Activated T-cell treated with anti-CD3 and anti-CD28 coated beads for 4 hours (primary cell): Measurements from ENCODE around the gene OPA1.

Source experiments
- DNase-seq: peaks from one replicate; pipeline ENCODE4 v3.0.0-alpha.2; 2020

Gene OPA1, protein sequence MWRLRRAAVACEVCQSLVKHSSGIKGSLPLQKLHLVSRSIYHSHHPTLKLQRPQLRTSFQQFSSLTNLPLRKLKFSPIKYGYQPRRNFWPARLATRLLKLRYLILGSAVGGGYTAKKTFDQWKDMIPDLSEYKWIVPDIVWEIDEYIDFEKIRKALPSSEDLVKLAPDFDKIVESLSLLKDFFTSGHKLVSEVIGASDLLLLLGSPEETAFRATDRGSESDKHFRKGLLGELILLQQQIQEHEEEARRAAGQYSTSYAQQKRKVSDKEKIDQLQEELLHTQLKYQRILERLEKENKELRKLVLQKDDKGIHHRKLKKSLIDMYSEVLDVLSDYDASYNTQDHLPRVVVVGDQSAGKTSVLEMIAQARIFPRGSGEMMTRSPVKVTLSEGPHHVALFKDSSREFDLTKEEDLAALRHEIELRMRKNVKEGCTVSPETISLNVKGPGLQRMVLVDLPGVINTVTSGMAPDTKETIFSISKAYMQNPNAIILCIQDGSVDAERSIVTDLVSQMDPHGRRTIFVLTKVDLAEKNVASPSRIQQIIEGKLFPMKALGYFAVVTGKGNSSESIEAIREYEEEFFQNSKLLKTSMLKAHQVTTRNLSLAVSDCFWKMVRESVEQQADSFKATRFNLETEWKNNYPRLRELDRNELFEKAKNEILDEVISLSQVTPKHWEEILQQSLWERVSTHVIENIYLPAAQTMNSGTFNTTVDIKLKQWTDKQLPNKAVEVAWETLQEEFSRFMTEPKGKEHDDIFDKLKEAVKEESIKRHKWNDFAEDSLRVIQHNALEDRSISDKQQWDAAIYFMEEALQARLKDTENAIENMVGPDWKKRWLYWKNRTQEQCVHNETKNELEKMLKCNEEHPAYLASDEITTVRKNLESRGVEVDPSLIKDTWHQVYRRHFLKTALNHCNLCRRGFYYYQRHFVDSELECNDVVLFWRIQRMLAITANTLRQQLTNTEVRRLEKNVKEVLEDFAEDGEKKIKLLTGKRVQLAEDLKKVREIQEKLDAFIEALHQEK

GRCh38 chr3:193592841-193593667 lies at the start of gene OPA1:
OPA1 (plus strand) TSS chr3:193593208; CDS start chr3:193593378, 170 bp downstream.
- peak; percentile 83 for DNase-seq

DNA sequence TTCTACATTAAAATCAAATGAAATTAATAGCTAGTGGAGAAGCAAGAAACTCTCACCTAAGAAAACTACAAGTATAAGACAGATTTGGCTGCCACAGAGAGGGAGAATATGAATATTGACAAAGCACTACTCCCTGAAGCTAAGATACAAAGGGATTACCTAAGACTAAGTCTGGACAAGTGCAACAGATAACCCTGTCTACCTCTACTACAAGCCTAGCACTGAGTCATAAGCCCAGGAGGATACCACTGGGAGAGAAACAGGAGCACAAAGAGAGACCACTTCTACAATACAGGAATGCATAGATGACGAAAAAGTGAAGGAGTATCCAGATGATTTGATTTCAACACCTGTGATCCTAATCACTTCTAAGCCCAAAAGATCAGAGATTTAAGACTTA lies 48.7 kb upstream of the OPA1 start:
- no peak for DNase-seq

DNA sequence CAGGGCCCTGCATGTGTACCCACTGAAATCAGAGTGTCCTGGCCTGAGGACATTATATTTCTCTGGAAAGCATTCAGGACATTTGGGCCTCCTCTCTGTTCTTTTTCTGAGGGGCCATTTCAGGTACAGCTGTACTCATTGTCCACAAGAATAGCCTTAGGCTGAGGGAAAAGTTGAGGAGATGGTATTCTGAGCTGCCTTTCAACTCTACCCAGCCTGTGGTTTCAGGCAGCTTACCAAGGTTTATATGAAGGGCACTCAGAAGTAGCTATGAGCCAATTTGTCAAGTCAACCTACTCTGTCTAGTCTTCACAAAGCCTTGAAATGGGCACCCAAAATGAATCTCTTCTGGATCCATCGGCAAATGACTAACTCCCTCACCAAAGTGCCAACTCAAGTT lies 47.7 kb upstream of the OPA1 start:
- DNase-seq = no peak

- DNase-seq = no peak
These were observed 46.9 kb upstream of the OPA1 start for GRCh38 chr3:193546129-193546528.

DNA sequence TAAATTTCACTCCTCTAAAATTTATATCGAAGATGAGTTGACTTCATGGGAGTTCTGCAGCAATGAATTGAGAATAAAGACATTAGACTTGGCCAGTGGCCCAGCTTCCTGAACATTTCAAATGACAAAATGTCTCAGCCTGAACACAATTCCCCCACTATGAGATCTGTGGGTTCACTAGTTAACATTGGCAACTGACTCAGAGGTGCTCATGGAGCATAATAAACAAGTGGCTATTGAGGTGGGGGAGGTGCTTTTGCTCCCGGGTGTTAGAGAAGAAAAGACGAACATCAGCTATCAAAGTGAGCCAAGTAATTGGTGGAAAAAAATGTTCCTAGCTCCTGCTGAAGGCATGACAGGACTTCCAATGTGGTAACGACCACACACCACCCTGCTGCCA lies 44.6 kb upstream of the OPA1 start:
- no peak for DNase-seq

DNA sequence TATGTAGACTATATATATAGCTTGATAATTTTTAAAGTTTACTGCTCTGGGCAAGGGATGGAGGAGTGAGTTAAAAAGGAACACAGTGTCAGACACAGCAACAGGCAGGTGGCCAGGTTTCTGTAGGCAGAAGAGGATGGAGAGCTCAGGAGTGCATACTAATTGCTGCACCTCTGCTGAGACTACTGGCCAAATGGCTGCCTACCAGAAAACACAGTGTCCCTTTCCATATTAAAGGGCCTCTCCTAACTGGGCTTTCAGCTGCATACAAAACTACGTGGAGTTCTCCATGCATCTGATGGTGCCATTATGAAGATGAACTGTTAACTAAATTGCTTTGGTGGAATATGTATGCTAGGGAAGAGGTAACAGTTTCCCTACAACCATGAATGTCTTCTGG lies 40.1 kb upstream of the OPA1 start:
- no peak for DNase-seq

DNA sequence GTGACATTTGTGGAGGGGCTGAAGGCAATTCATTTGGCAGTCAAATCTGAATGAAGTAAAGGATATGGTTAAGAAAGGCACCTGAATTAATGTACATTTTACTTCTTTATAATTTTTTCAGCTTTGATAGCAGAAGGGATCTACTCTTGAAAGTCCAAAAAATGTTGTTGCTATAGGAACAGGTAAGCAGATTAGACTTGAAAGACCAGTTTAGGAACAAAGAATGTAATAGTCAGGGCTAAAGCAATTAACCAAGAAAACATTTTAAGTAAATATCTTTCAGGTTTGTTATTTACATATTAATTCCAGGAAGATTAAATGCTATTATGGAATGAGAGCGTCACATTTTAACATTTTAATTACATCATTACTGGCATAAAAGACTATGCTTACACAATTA lies 39.4 kb upstream of the OPA1 start:
- DNase-seq = no peak

GRCh38 chr3:193554811-193555210 lies 38.2 kb upstream of the OPA1 start, which contains the start of gene ATP13A4:
ATP13A4 (minus strand) TSS chr3:193554895; CDS start chr3:193554799, 96 bp downstream.
- no peak for DNase-seq

GRCh38 chr3:193556841-193557240 lies 36.2 kb upstream of the OPA1 start:
- DNase-seq = no peak

DNA sequence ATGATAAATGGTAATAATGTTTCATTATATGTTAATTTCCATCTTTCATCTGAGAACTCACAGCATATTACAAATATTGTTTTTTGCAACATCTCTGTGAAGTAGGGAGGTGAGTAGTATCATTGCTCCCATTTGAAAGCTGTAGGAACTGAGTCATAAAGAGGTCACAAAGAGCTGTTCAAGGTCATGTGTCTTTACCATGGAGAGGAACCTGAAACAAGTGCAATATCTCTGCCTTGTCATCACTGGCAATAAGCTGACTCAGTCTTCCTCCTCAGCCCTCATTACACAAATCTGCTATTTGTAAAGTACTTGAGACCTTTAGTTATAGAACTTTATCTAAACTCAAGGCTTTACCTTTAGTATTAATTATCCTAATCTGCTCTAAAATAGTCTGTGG lies 33.9 kb upstream of the OPA1 start:
- no peak for DNase-seq

DNA sequence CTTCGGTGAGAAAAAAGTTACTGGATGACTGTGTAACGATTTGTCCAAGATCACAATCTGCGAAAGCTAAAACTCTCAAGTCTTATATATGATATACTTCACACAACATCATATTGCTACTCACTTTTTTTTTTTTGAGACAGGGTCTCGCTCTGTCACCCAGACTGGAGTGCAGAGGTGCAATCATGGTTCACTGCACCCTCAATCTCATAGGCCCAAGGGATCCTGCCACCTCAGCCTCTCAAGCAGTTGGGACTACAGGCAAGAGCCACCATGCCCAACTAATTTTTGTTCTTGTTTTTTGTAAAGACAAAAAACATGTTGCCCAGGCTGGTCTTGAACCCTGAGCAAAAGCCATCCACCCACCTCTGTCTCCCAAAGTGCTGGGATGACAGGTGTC lies 32.9 kb upstream of the OPA1 start:
- DNase-seq = no peak

- no peak for DNase-seq
These were observed 32.1 kb upstream of the OPA1 start for GRCh38 chr3:193560870-193561269.

DNA sequence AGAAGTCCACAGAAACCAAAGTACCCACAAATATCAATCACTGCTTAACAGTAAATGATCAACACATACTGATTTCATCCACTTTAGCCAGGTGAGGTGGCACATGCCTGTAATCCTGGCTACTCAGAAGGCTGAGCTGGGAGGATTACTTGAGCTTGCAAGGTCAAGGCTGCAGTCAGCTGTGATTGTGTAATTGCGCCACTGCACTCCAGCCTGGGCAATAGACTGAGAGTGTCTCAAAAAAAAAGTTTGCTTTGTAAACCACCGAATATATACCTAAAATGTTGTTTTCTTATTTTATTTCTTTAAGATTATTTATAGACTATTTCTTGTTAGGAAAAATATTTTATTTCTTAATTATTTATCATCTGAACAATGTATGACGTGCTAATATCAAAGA lies 29.6 kb upstream of the OPA1 start:
- DNase-seq = no peak

DNA sequence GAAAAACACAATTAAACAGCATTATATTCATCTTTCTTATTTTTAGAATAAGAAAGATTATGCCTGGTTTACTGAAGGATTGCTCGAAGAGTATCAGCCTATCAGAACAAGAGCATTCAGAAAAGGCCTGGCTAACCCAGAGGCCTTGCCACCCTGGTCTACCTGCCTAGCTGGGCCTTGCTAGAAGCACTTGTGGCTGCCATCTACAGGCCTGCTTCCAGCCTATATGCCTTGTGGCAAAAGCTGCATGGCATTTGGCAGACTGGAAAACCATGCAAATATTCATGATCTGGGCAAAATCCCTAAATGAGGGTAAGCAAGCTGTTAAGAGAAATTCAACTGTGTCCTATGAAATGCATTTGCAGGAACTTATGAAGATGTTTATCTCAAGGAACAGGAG lies 29.0 kb upstream of the OPA1 start:
- no peak for DNase-seq

DNA sequence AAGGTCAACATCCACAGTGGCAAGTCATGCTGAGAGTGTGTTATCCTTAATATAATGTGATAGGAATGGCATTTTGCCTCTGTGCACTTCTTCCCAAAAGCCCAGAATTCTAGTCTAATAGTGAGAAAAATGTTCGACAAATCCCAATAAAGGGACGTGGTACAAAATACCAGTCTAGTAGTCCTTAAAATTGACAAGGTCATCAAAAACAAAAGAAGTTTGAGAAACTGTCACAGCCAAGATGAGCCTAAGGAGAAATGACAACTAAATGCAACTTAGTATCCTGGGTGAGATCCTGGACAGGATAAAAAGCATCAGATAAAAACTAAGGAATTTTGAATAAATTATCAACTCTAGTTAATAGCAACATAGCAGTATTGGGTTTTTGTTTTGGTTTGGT lies 23.9 kb upstream of the OPA1 start:
- DNase-seq = no peak

GRCh38 chr3:193572426-193572908 lies 20.5 kb upstream of the OPA1 start:
- peak; percentile 12 for DNase-seq

- no peak for DNase-seq
These were observed 19.4 kb upstream of the OPA1 start for GRCh38 chr3:193573403-193574191.

GRCh38 chr3:193574488-193575070 lies 18.4 kb upstream of the OPA1 start:
- no peak for DNase-seq

DNA sequence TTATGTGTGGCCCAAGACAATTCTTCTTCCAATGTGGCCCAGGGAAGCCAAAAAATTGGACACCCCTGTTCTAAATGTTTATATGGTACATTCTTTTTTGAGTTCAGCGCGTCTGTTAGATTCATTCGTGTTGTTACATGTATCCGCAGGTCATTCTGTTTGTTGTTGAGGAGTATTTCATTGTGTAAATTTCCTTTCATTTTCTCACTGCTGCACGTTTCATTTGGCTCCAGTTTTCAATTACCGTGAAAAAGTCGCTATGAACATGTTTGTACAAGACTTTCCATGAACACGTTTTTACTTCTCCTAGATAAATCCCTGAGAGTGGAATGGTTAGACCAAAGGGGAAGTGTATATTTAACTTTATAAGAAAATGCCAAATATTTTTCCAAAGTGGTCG lies 7.5 kb upstream of the OPA1 start:
- DNase-seq = no peak

GRCh38 chr3:193586526-193586925 lies 6.5 kb upstream of the OPA1 start:
- DNase-seq = no peak

DNA sequence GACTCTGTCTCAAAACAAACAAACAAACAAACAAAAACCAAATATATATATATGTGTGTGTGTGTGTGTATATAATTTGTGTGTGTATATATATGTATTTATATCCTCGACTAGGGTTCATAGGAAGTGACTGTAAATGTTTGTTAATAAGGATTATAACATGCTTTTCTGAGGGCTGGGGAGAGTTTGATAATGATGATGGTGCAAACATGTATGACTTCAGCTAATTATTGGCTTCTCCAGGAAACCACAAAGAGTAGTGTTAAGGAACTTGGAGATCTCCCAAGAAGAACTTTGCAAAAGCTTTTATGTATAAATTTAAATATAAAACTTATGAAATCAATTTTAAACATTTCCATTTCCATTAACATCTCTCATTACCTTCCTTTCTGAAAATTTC lies 3.9 kb upstream of the OPA1 start:
- DNase-seq = no peak
